K562 (cell line): Measurements from ENCODE around the gene NPAS3. TPM values are rescaled to one million over a fixed set of nuclear protein-coding genes. Genes with fewer than 3 reads are reported as not detected.

Experiments
- ATAC-seq: fragments of 200-7000 bp; cut with Tn5 transposase; 3 replicates; pipeline ENCODE4 v1.9.1; 2020; ENCODE audit warnings: moderate library complexity
- BruUV-seq: library from RNA; stranded (reverse); fragments of 400-500 nt; replicated peaks from 2 replicates; lab custom pipeline; 2021; lab: Mats Ljungman, UMichigan
- CTCF ChIA-PET: fragments of 300-600 bp; formaldehyde crosslinking; extraction: SDS; loops from one replicate; lab custom pipeline; 2021; ENCODE audit warnings: low intra/inter-chr PET ratio; lab: Yijun Ruan, JAX
- POLR2A ChIA-PET: fragments of 300-600, 350-650 bp; sonication (Branson Sonifier 250); formaldehyde crosslinking; extraction: SDS; loops from one replicate; lab custom pipeline; 2021; ENCODE audit warnings: antibody characterized with exemption, inconsistent platforms; lab: Yijun Ruan, JAX
- DNase-seq, 4 experiments: peaks; one replicate each; pipeline versions ENCODE4 v3.0.0 to v3.0.0-alpha.2; 2011 to 2018; ENCODE audit warnings: low spot score in 3 of 4, mixed read lengths in 3 of 4; ENCODE audit errors: extremely low read depth in 1 of 4
- FAIRE-seq: peaks from 2 replicates; lab custom pipeline; 2011; peaks lifted over from hg19 to GRCh38; lab: Jason Lieb, UNC
- H2AFZ ChIP-seq: 2 replicates; pipeline ENCODE4 v1.6.0; 2011; ENCODE audit warnings: low read depth, low read length, control low read depth, inconsistent platforms
- H3K27ac ChIP-seq: fragments of 200-600 bp; 3 replicates; pipeline ENCODE4 v1.8.0; 2011; ENCODE audit warnings: low read depth, mild to moderate bottlenecking, control low read depth, inconsistent platforms, low read length, moderate library complexity, mixed read lengths; ENCODE audit errors: extremely low read depth
- H3K27me3 ChIP-seq, 2 experiments: fragments of 300-600 bp in 1 of 2; 2 replicates in 1 of 2; 3 replicates in 1 of 2; pipeline versions ENCODE4 v1.6.0 to v1.8.0; 2011; ENCODE audit warnings: inconsistent platforms in 2 of 2, low read length in 2 of 2, mild to moderate bottlenecking in 1 of 2, mixed read lengths in 1 of 2, moderate library complexity in 1 of 2; ENCODE audit not compliant: control insufficient read depth in 2 of 2, insufficient read depth in 2 of 2
- H3K36me3 ChIP-seq: fragments of 300-600 bp; 3 replicates; pipeline ENCODE4 v1.8.0; 2011; ENCODE audit warnings: mild to moderate bottlenecking, low read length, inconsistent platforms; ENCODE audit not compliant: control insufficient read depth, insufficient read depth
- H3K4me1 ChIP-seq, 2 experiments: fragments of 200-600 bp in 1 of 2; replicated peaks in 1 of 2; 2 replicates in 1 of 2; 3 replicates in 1 of 2; pipeline versions ENCODE4 v1.5.1 to v1.8.0; 2011; ENCODE audit warnings: inconsistent platforms in 2 of 2, low read length in 2 of 2, mild to moderate bottlenecking in 1 of 2, mixed read lengths in 1 of 2, moderate library complexity in 1 of 2; ENCODE audit not compliant: control insufficient read depth in 2 of 2, insufficient read depth in 2 of 2
- H3K4me2 ChIP-seq: 2 replicates; pipeline ENCODE4 v1.6.1; 2011; ENCODE audit warnings: low read length, control low read depth, inconsistent platforms, mixed read lengths; ENCODE audit not compliant: insufficient read depth
- H3K4me3 ChIP-seq: fragments of 200-600 bp; sonication (generic), shearing (Covaris generic); 2 replicates; pipeline ENCODE4 v1.5.1; 2016; ENCODE audit warnings: control low read depth, inconsistent platforms
- H3K79me2 ChIP-seq: fragments of 200-600 bp; 3 replicates; pipeline ENCODE4 v1.8.0; 2011; ENCODE audit warnings: low read length, inconsistent platforms; ENCODE audit not compliant: control insufficient read depth, insufficient read depth
- H3K9ac ChIP-seq, 2 experiments: 2 replicates each; pipeline versions ENCODE4 v1.6.0 to v1.6.1; 2011; ENCODE audit warnings: low read depth in 2 of 2, low read length in 2 of 2, control low read depth in 1 of 2, inconsistent platforms in 1 of 2, mild to moderate bottlenecking in 1 of 2, mixed read lengths in 1 of 2; ENCODE audit not compliant: insufficient read depth in 1 of 2
- H3K9me1 ChIP-seq: one replicate; pipeline ENCODE4 v1.6.0; 2011; ENCODE audit warnings: inconsistent platforms, mild to moderate bottlenecking, low read length, moderate library complexity; ENCODE audit not compliant: control insufficient read depth, insufficient read depth
- H3K9me3 ChIP-seq: replicated peaks from 2 replicates; pipeline ENCODE4 v1.5.1; 2011; ENCODE audit warnings: low read depth, low read length, inconsistent platforms; ENCODE audit not compliant: control insufficient read depth, insufficient read depth
- H4K20me1 ChIP-seq: replicated peaks from 2 replicates; pipeline ENCODE4 v1.6.1; 2011; ENCODE audit warnings: low read length, inconsistent platforms, mixed read lengths; ENCODE audit not compliant: control insufficient read depth, insufficient read depth
- GABPB2 ChIP-seq: fragments of 250-450 bp; sonication (Bioruptor Pico); conservative IDR thresholded peaks from 2 replicates; pipeline ENCODE4 v1.5.1; 2021; ENCODE audit warnings: mild to moderate bottlenecking
- JUN ChIP-seq, 2 experiments: sonication (generic) in 1 of 2; formaldehyde crosslinking in 1 of 2; IDR thresholded peaks; 2 replicates each; pipeline versions ENCODE4 v1.6.1 to v1.8.0; 2012 to 2022; ENCODE audit warnings: borderline replicate concordance in 2 of 2, mild to moderate bottlenecking in 2 of 2, improper control_type of control experiment in 1 of 2, low read depth in 1 of 2, low read length in 1 of 2, missing genetic modification reagents in 1 of 2
- SNAPC5 ChIP-seq: fragments of 250-450 bp; sonication (Bioruptor Pico); IDR thresholded peaks from 2 replicates; pipeline ENCODE4 v1.8.0; 2021; ENCODE audit warnings: moderate library complexity, mild to moderate bottlenecking, inconsistent platforms
- ZBED1 ChIP-seq: IDR thresholded peaks from 2 replicates; pipeline ENCODE4 v1.6.1; 2014
- ZNF197 ChIP-seq: fragments of 200-800 bp; sonication (Bioruptor generic); IDR thresholded peaks from 2 replicates; pipeline ENCODE4 v1.6.1; 2016; ENCODE audit warnings: low read depth, missing genetic modification characterization, missing compliant biosample characterization
- ZNF511 ChIP-seq: sonication (generic); formaldehyde crosslinking; IDR thresholded peaks from 2 replicates; pipeline ENCODE4 v1.8.0; 2022; ENCODE audit warnings: mild to moderate bottlenecking, missing genetic modification reagents
- WGBS: fragments of 100-300 bp; shearing (Covaris generic); methylation state at CpG from one replicate; pipeline ENCODE4 v1.1.6; 2016; ENCODE audit warnings: low coverage, mixed read lengths; ENCODE audit not compliant: insufficient coverage; ENCODE audit errors: missing lambda C conversion rate; 5-methylcytosine and 5-hydroxymethylcytosine counted together
- in situ Hi-C: fragments of 300-500 bp; cut with MboI; formaldehyde crosslinking; loops from 4 replicates; pipeline ENCODE4 v1.15.0; 2018; ENCODE audit warnings: inconsistent platforms, mixed read lengths
- intact Hi-C: fragments of 100-400 bp; cut with micrococcal nuclease; formaldehyde crosslinking; loops from 2 replicates; pipeline ENCODE4 v1.14.2; 2022
- polyA plus RNA-seq, 8 experiments: library from polyadenylated mRNA; depleted of rRNA in 4 of 8; stranded (reverse) in 5 of 8; unstranded in 3 of 8; fragments of >200 nt; fragmentation: Nextera tagmentation in 2 of 8; fragmentation: Illumina TruSeq in 1 of 8; extraction: Ambion mirVana in 2 of 8; extraction: Trizol in 1 of 8; gene quantifications; 2 replicates each; pipeline versions ENCODE4 v1.2.1 to v1.2.3, GENCODE V29; 2011 to 2014; ENCODE audit warnings: inconsistent platforms in 1 of 8, missing spikeins in 1 of 8
- total RNA-seq, 7 experiments: library from RNA; depleted of rRNA in 6 of 7; stranded (reverse); fragments of >200 nt in 6 of 7; fragmentation: Illumina TruSeq in 2 of 7; extraction: Trizol in 2 of 7; gene quantifications; 2 replicates each; pipeline versions ENCODE4 v1.2.1 to v1.2.3, GENCODE V29; 2011 to 2021; ENCODE audit warnings: low replicate concordance in 1 of 7
- TF ChIP-seq, protein P1 (sequence below), 2 experiments: fragments of 200-800 bp in 1 of 2; sonication (Bioruptor generic) in 1 of 2; sonication (generic) in 1 of 2; formaldehyde crosslinking in 1 of 2; IDR thresholded peaks in 1 of 2; conservative IDR thresholded peaks in 1 of 2; 2 replicates each; pipeline versions ENCODE4 v1.5.0 to v1.6.1; 2016 to 2020; ENCODE audit warnings: missing compliant biosample characterization in 1 of 2, missing genetic modification characterization in 1 of 2, missing genetic modification reagents in 1 of 2
- TF ChIP-seq, protein P2 (sequence below): sonication (generic); formaldehyde crosslinking; IDR thresholded peaks from 2 replicates; pipeline ENCODE4 v1.8.0; 2022; ENCODE audit warnings: missing genetic modification reagents, mild to moderate bottlenecking, borderline replicate concordance

The NPAS3 gene
- total and polyA plus RNA-seq, 9 of the 15 experiments (the other 6 are each of a cell fraction or from before 2014, with no cell fraction given), result 0.04 TPM; not detected in 8

GRCh38 chr14:33420051-33420627 is 481.5 kb downstream of the NPAS3 start:
- 27% methylated on average over 1 of the region's 1 CpG for WGBS
- BruUV-seq, result no TSS peak
- in situ Hi-C loops, result no loop called here

GRCh38 chr14:33430414-33431035 is 491.8 kb downstream of the NPAS3 start:
- Histone ChIP-seq H2AFZ (no peak overlapping the region), H3K79me2 (no peaks in the 10 kb centered on the region), H3K36me3 (no peaks in the 10 kb centered on the region), H3K27ac (no peak overlapping the region), H3K9me1 (no peaks in the 10 kb centered on the region), H3K4me2 (no peak overlapping the region)
- DNase-seq (no peak), ATAC-seq (no peak), FAIRE-seq (no peak)
- BruUV-seq, result no TSS peak
- CTCF ChIA-PET, result no interaction called here
- POLR2A ChIA-PET, result no interaction called here
- WGBS, result 3% methylated on average over 7 of the region's 7 CpGs
- TF ChIP-seq, protein P1, sequence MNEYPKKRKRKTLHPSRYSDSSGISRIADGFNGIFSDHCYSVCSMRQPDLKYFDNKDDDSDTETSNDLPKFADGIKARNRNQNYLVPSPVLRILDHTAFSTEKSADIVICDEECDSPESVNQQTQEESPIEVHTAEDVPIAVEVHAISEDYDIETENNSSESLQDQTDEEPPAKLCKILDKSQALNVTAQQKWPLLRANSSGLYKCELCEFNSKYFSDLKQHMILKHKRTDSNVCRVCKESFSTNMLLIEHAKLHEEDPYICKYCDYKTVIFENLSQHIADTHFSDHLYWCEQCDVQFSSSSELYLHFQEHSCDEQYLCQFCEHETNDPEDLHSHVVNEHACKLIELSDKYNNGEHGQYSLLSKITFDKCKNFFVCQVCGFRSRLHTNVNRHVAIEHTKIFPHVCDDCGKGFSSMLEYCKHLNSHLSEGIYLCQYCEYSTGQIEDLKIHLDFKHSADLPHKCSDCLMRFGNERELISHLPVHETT (CRISPR knock-in tag; conservative IDR thresholded peaks at IDR 0.05 in 1 of 2, IDR thresholded peaks at IDR 0.05 in 1 of 2), result no peak
- TF ChIP-seq, protein P2, sequence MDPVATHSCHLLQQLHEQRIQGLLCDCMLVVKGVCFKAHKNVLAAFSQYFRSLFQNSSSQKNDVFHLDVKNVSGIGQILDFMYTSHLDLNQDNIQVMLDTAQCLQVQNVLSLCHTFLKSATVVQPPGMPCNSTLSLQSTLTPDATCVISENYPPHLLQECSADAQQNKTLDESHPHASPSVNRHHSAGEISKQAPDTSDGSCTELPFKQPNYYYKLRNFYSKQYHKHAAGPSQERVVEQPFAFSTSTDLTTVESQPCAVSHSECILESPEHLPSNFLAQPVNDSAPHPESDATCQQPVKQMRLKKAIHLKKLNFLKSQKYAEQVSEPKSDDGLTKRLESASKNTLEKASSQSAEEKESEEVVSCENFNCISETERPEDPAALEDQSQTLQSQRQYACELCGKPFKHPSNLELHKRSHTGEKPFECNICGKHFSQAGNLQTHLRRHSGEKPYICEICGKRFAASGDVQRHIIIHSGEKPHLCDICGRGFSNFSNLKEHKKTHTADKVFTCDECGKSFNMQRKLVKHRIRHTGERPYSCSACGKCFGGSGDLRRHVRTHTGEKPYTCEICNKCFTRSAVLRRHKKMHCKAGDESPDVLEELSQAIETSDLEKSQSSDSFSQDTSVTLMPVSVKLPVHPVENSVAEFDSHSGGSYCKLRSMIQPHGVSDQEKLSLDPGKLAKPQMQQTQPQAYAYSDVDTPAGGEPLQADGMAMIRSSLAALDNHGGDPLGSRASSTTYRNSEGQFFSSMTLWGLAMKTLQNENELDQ (CRISPR knock-in tag), result no peak
- TF ChIP-seq ZNF511 (CRISPR knock-in tag), result no peak
- no peak for TF ChIP-seq ZNF197 (CRISPR knock-in tag)
- no peak for TF ChIP-seq GABPB2 (CRISPR knock-in tag)
- TF ChIP-seq JUN (IDR thresholded peaks at IDR 0.05; ENCODE audit: borderline replicate concordance, low read depth, low read length), result no peak
- TF ChIP-seq JUN (CRISPR knock-in tag; IDR thresholded peaks at IDR 0.05; ENCODE audit: borderline replicate concordance), result no peak
- TF ChIP-seq, all 486 proteins: peak for 0
- intact Hi-C loops (loop anchor here (5.0 kb wide), 1 partner anchor 853 kb away; no protein-coding TSS in a partner anchor), in situ Hi-C loops (no loop called here)
- H3K9me3 ChIP-seq, result no peaks in the 10 kb centered on the region
- H3K4me3 ChIP-seq, result no peak overlapping the region
- H3K9ac ChIP-seq, result no peak overlapping the region
- H4K20me1 ChIP-seq, result no peaks in the 10 kb centered on the region
- H3K4me1 ChIP-seq, result no peaks in the 10 kb centered on the region
- no peaks in the 10 kb centered on the region for H3K27me3 ChIP-seq

More at GRCh38 chr14:33420051-33420627, 481.5 kb downstream of the NPAS3 start:
- H3K9ac ChIP-seq, result no peak overlapping the region
- no peak for FAIRE-seq
- H3K79me2 ChIP-seq, result no peaks in the 10 kb centered on the region
- no peaks in the 10 kb centered on the region for H3K9me1 ChIP-seq
- POLR2A ChIA-PET, result no interaction called here
- no peak for ATAC-seq
- H3K4me3 ChIP-seq, result no peak overlapping the region
- TF ChIP-seq SNAPC5, result no peak
- TF ChIP-seq ZBED1, result no peak
- H3K4me1 ChIP-seq, result no peaks in the 10 kb centered on the region
- no peaks in the 10 kb centered on the region for H3K36me3 ChIP-seq
- H3K4me2 ChIP-seq, result no peak overlapping the region
- no peak overlapping the region for H2AFZ ChIP-seq
- no peaks in the 10 kb centered on the region for H4K20me1 ChIP-seq
- DNase-seq, result no peak
- CTCF ChIA-PET, result no interaction called here
- H3K9me3 ChIP-seq, result no peaks in the 10 kb centered on the region
- intact Hi-C loops, result no loop called here
- H3K27ac ChIP-seq, result no peak overlapping the region
- H3K27me3 ChIP-seq, result no peaks in the 10 kb centered on the region
